Measurements from ENCODE around the gene CTTNBP2NL.

- TF ChIP-seq YY1 (IDR thresholded peaks at IDR 0.05; ENCODE audit: insufficient read depth, insufficient read length), result no peak
- no peak for TF ChIP-seq ZNF274 (IDR thresholded peaks at IDR 0.05; ENCODE audit: low read depth, low read length)
- no peak for TF ChIP-seq SUZ12 (IDR thresholded peaks at IDR 0.05; ENCODE audit: extremely low read depth, insufficient read depth, insufficient read length)
Measured at GRCh38 chr1:112380356-112380755, 15.7 kb upstream of the CTTNBP2NL start.
